DOHH2 (cell line): ENCODE data around the gene ANKRD55.

Experiments used
- CTCF ChIP-seq: fragments of 200-600 bp; sonication (generic); IDR thresholded peaks from one replicate; pipeline ENCODE4 v1.5.1; 2014; ENCODE audit warnings: antibody characterized with exemption, mild to moderate bottlenecking, low read depth, low read length; ENCODE audit not compliant: poor library complexity, severe bottlenecking
- EZH2phosphoT487 ChIP-seq: fragments of 200-600 bp; sonication (generic); IDR thresholded peaks from 2 replicates; pipeline ENCODE4 v1.6.1; 2017; ENCODE audit warnings: borderline replicate concordance, mild to moderate bottlenecking, antibody characterized with exemption, low read length, moderate library complexity, mixed read lengths

- TF ChIP-seq CTCF (no peak), EZH2phosphoT487 (no peak)
Measured at GRCh38 chr5:56154732-56155484, 78.2 kb downstream of the ANKRD55 start.
